ENCODE measurements around the gene FBXO36. TPM values are rescaled to one million over a fixed set of nuclear protein-coding genes. Genes with fewer than 3 reads are reported as not detected.

The FBXO36 gene
- total and polyA plus RNA-seq, 2 experiments from 2014 or later, result 5.8 to 7.6 TPM

DNA sequence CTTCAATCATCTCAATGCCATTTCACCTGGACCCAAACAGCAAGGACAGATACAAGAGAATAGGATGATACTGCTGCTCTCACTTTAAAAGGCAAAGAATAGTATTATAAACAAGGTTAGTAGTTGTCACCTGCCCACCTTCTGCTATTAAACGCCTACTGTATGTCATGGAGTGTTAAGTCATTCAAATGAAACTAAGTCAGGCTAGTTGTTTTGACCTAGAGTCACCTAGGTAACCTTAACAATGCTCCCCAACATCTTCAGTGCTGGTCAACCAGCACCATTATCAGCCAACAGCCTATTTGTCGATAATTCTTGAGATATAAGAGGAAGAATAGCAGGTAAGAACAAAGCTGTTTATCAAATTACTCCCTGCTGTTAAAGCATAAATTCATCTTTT lies 39.7 kb upstream of the FBXO36 start:
- peaks cover 5% of the 10 kb centered on the region; the same call in 2 of the 3 replicates for H3K4me1 Mint-ChIP-seq
- no peak overlapping the region for H3K4me3 ChIP-seq
- H3K4me2 ChIP-seq, result no peak overlapping the region
- no peak overlapping the region for H2AFZ ChIP-seq
- H3K9me3 Mint-ChIP-seq, result no peaks in the 10 kb centered on the region
- ATAC-seq, result peak; percentile 75
- no peaks in the 10 kb centered on the region for H3K27me3 ChIP-seq (ENCODE audit: insufficient read depth)
- no peaks in the 10 kb centered on the region for H3K9me2 ChIP-seq (ENCODE audit: insufficient read depth)
- H3K27ac Mint-ChIP-seq, result 0 out of 2 replicates have a peak overlapping the region, but pooled peaks have one; percentile 23
- H4K20me1 ChIP-seq (replicated peaks; ENCODE audit: insufficient read depth), result peaks cover 4% of the 10 kb centered on the region; the same call in 1 of the 2 replicates
- no peak overlapping the region for H3K27ac ChIP-seq (ENCODE audit: low read depth)
- H3K36me3 Mint-ChIP-seq (ENCODE audit: low read depth), result peaks cover 18% of the 10 kb centered on the region
- H3K4me3 Mint-ChIP-seq, result no peak overlapping the region
- peaks cover 82% of the 10 kb centered on the region for H3K79me2 ChIP-seq (replicated peaks; ENCODE audit: insufficient read depth)
- TF ChIP-seq, protein P1, sequence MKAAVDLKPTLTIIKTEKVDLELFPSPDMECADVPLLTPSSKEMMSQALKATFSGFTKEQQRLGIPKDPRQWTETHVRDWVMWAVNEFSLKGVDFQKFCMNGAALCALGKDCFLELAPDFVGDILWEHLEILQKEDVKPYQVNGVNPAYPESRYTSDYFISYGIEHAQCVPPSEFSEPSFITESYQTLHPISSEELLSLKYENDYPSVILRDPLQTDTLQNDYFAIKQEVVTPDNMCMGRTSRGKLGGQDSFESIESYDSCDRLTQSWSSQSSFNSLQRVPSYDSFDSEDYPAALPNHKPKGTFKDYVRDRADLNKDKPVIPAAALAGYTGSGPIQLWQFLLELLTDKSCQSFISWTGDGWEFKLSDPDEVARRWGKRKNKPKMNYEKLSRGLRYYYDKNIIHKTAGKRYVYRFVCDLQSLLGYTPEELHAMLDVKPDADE (IDR thresholded peaks at IDR 0.05), result no peak
- TF ChIP-seq POLR2AphosphoS5 (IDR thresholded peaks at IDR 0.05; ENCODE audit: low read depth), result no peak
- TF ChIP-seq, protein P2, sequence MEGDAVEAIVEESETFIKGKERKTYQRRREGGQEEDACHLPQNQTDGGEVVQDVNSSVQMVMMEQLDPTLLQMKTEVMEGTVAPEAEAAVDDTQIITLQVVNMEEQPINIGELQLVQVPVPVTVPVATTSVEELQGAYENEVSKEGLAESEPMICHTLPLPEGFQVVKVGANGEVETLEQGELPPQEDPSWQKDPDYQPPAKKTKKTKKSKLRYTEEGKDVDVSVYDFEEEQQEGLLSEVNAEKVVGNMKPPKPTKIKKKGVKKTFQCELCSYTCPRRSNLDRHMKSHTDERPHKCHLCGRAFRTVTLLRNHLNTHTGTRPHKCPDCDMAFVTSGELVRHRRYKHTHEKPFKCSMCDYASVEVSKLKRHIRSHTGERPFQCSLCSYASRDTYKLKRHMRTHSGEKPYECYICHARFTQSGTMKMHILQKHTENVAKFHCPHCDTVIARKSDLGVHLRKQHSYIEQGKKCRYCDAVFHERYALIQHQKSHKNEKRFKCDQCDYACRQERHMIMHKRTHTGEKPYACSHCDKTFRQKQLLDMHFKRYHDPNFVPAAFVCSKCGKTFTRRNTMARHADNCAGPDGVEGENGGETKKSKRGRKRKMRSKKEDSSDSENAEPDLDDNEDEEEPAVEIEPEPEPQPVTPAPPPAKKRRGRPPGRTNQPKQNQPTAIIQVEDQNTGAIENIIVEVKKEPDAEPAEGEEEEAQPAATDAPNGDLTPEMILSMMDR (conservative IDR thresholded peaks at IDR 0.05; ENCODE audit: low read depth in 2 of 2), result no peak
- TF ChIP-seq STAT1 (IDR thresholded peaks at IDR 0.05; ENCODE audit: unreplicated experiment), result no peak
- TF ChIP-seq, protein P3, sequence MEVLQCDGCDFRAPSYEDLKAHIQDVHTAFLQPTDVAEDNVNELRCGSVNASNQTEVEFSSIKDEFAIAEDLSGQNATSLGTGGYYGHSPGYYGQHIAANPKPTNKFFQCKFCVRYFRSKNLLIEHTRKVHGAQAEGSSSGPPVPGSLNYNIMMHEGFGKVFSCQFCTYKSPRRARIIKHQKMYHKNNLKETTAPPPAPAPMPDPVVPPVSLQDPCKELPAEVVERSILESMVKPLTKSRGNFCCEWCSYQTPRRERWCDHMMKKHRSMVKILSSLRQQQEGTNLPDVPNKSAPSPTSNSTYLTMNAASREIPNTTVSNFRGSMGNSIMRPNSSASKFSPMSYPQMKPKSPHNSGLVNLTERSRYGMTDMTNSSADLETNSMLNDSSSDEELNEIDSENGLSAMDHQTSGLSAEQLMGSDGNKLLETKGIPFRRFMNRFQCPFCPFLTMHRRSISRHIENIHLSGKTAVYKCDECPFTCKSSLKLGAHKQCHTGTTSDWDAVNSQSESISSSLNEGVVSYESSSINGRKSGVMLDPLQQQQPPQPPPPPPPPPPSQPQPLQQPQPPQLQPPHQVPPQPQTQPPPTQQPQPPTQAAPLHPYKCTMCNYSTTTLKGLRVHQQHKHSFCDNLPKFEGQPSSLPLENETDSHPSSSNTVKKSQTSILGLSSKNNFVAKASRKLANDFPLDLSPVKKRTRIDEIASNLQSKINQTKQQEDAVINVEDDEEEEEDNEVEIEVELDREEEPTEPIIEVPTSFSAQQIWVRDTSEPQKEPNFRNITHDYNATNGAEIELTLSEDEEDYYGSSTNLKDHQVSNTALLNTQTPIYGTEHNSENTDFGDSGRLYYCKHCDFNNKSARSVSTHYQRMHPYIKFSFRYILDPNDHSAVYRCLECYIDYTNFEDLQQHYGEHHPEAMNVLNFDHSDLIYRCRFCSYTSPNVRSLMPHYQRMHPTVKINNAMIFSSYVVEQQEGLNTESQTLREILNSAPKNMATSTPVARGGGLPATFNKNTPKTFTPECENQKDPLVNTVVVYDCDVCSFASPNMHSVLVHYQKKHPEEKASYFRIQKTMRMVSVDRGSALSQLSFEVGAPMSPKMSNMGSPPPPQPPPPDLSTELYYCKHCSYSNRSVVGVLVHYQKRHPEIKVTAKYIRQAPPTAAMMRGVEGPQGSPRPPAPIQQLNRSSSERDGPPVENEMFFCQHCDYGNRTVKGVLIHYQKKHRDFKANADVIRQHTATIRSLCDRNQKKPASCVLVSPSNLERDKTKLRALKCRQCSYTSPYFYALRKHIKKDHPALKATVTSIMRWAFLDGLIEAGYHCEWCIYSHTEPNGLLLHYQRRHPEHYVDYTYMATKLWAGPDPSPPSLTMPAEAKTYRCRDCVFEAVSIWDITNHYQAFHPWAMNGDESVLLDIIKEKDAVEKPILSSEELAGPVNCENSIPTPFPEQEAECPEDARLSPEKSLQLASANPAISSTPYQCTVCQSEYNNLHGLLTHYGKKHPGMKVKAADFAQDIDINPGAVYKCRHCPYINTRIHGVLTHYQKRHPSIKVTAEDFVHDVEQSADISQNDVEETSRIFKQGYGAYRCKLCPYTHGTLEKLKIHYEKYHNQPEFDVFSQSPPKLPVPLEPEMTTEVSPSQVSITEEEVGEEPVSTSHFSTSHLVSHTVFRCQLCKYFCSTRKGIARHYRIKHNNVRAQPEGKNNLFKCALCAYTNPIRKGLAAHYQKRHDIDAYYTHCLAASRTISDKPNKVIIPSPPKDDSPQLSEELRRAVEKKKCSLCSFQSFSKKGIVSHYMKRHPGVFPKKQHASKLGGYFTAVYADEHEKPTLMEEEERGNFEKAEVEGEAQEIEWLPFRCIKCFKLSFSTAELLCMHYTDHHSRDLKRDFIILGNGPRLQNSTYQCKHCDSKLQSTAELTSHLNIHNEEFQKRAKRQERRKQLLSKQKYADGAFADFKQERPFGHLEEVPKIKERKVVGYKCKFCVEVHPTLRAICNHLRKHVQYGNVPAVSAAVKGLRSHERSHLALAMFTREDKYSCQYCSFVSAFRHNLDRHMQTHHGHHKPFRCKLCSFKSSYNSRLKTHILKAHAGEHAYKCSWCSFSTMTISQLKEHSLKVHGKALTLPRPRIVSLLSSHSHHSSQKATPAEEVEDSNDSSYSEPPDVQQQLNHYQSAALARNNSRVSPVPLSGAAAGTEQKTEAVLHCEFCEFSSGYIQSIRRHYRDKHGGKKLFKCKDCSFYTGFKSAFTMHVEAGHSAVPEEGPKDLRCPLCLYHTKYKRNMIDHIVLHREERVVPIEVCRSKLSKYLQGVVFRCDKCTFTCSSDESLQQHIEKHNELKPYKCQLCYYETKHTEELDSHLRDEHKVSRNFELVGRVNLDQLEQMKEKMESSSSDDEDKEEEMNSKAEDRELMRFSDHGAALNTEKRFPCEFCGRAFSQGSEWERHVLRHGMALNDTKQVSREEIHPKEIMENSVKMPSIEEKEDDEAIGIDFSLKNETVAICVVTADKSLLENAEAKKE (CRISPR knock-in tag; IDR thresholded peaks at IDR 0.05), result no peak
- H3K27me3 Mint-ChIP-seq (ENCODE audit: insufficient read depth, low read depth, poor library complexity), result peaks cover 4% of the 10 kb centered on the region
- DNase-seq (ENCODE audit: low spot score), result peak; percentile 43
- no peaks in the 10 kb centered on the region for H3K4me1 ChIP-seq (ENCODE audit: insufficient read depth)
- H3F3A ChIP-seq (replicated peaks; ENCODE audit: low read depth), result no peaks in the 10 kb centered on the region
- 0 out of 2 replicates have a peak, but pooled peaks cover 3% of the 10 kb centered on the region for H3K36me3 ChIP-seq (ENCODE audit: insufficient read depth)
